GM18507 (cell line): Measurements from ENCODE around the gene PDSS2.
A peak's percentile ranks its signal among the peaks of the same experiment; 100 is the strongest.

ENCODE experiments used
- DNase-seq: peaks from one replicate; pipeline ENCODE4 v3.0.0; 2011; ENCODE audit warnings: low read depth; ENCODE audit not compliant: insufficient read length; ENCODE audit errors: extremely low spot score
- FAIRE-seq: peaks from 2 replicates; lab custom pipeline; 2011; peaks lifted over from hg19 to GRCh38; lab: Jason Lieb, UNC

Gene PDSS2

DNA sequence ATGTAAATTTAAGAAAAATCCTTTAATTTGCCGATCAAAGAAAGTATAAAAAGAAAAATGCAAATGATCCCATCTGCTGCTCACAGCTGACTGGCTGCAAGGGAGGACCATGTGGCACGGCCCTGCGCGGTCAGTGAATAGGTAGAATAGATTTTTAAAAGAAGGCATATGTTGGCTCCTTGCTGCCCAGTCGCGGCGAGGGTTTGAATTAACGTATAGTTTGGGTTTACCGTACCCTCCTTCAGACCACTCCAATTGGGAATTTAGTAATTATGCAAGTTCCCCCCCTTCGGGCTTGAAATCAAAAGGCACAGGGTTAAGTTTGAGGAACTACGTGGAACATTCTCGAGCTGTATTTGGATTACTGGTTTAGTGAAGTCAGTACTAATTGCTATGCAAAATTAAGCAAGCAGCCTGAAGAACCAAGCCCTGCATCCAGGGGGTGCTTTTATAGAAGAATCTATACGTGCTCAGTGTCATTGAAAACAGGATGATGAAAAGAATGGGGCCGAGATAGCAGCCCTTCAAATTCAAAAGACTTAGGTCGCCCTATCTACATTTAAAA is 343.0 kb downstream of the PDSS2 start:
- FAIRE-seq, result peak; percentile 51
- DNase-seq, result no peak

DNA sequence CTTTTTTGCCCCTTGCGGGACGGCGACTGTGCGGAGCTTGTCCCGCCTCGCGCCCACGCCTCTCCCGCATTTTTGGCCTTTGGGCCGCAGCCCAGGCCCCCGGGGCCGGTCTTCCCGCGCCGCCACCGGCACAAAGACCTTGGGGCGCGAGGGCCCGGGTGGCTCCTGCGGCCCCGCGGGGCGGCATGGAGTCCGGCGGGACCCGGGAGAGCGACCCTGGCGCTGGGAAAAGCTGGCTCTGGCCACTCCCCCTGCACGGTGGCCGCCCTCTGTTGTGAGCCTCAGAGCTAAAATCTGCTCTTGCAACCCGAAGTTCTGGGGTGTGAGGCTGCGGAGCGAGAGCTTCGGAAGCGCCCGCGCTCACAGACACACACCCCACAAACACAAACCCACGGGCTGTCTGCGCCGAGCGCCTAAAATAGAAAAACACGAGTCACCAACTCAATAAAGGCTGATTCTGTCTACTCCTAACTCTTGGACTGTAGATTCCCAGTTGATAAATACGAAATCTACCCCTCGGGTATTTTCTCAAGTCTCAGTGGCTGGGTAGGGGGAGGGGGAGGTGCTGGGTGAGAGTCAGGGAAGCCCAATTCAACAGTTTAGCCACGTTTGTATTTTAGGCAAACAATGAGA is 343.6 kb downstream of the PDSS2 start:
- no peak for FAIRE-seq
- DNase-seq, result no peak

DNA sequence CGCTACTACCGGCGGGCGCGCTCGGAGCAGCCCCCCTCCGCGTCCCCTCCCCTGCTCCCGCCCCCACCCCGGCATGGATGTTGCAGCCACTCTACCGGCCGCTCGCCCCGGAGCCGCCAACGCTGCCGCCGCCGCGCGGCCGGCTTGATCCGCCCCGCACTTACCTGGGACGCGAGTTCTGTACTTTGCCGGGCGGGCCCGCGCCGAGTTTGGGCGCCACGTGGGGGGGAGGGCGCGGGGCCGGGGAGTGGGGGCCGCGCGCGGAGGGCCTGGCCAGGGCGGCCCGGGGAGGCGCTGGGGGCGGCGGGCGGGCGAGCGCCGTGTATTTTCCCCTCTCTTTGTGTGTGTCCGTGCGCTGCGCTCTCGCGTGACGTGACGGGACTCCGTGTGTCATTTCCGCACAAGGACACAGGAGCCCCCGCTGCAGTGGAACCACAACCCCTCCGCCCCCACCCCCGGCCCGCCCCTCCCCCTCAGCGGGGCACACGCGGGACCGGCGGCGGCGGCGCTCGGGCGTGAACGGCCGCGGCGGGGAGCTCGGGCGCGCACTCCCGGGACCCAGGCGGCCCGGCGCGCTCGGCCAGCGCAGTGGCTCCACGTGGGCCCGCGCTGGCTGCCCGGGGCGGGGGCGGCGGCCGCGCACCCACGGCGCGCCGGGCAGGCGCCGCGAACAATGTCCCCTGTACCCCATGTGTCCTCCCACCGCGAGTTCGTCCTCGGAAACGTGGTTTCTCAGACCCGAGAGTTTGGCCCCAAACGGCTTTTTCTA is 344.3 kb downstream of the PDSS2 start, which contains the start of gene BEND3:
Gene BEND3, minus strand, starts transcription at position 590 of the 769 bp plus-strand sequence. CDS start 16,230 bp downstream, outside the sequence.
- DNase-seq, result no peak
- no peak for FAIRE-seq

DNA sequence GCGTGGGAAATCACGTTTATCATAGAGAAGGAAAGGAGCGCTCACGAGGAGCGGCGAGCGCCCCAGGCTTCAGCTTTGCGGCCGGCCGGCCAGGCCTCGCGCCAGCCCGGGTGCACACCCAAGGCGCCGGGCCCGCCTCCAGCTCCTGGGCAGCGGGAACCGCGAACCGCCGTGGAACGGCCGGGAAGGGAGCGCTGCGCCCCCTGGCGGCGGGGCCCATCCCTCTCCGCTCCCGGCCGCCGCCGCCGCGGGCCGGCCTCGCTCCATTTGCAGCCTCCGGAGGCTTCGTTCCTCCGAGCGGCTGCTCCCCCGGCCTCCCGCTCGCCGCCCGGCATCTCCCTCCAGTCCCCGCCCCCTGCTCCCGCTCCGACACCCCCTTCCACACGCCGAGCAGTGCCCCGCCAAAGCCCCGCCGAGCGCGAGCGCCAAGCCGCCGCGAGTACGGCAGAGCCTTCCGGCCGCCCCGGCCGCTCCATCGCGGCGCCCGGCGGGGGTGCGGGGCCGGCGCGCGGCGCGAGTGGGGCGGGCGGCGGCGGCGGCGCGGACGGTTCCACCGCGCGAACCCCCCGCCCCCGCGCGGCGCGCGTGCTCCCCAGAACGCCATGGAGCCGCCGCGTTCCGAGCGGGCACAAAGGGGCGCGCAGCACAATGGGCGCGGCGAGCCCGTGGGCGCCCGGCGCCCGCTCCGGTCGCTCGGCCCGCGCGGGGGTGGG is 345.0 kb downstream of the PDSS2 start:
- DNase-seq (peak; percentile 81), FAIRE-seq (peak; percentile 76)

DNA sequence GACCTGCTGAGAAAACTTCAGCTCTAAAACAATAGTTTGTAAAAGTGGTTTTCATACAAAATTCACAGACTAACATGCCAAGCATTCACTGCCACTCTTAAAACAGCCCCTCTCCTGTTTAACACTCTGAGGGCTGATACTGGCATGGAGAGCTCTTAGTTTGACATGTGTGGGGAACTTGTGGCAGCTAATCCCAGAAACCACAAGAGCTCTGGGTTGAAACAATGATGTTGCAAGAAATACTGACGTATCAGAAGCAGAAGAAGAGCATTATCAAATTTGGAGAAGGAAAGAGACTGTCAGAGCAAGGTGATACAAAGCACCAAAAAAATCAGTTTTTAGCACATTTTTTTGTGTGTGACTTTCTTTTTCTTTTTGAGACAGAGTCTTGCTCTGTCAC is 349.2 kb downstream of the PDSS2 start:
- no peak for FAIRE-seq
- DNase-seq, result no peak

DNA sequence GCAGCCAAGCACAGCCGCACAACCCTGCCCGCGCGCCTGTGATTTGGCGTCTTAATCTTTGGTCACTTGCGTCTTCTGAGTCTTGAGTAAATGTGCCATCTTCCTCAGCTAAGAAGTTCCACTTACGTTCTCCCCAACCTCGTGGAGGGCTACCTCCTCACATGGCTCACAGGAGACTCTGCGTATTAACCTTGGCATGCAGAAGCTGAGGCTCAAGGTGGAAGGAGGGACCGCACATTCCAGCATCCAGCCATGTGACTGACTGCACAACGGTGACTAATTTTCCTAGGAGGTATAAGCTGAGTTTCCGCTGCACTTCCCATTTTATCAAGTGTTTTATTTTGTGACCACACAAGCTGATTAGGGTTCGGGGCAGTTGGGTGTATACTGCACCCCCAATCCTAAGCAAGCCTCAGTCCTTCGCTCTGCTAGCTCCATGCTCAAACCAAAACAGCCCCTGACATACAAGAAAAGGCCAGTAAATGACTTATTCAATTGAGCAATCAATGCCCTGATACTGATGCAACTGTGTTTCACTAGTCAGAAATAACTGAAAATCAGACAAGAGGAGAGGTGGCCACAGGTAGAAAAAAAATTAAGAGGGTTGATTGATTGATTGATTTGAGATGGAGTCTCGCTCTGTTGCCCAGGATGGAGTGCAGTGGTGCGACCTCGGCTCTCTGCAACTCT is 351.0 kb downstream of the PDSS2 start:
- FAIRE-seq, result no peak
- no peak for DNase-seq

DNA sequence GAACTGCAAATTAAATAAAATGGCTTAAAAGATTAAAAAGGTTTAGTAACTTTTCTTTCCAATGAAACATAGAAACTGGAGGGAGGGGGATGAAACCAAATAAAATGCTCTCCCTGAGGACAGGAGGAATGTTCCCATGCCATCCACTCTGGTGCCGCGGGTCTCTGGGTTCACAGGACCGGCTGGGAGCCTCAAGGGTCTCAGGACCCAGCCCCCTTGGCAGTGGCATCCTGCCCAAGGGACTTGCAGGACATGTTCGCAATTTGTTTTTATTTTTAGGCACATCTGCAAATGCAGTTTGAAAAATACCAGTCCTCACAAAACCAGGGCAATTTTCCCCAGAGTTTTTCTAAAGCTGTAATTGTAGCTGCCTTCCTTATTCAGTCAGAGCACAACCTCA is 351.6 kb downstream of the PDSS2 start:
- FAIRE-seq (no peak), DNase-seq (no peak)

DNA sequence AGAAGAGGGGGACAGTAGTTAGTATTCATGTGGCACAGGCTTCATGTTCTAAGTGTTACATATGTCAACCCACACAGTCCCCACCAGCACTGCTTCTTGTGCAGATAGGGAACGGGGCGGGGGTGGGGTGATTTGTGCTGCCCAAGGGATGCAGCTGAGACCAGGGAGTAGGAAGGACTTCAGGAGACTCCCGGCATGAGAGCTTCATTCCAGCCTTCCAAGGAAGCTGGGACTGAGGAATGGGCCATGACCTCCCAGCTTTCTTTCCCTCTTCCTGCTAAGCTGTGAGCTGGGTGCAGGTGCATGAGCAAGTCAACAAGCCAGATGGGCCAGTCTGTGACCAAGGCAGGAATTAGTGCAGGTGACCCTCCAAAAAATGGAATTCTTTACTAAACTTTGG is 353.2 kb downstream of the PDSS2 start:
- no peak for DNase-seq
- no peak for FAIRE-seq

DNA sequence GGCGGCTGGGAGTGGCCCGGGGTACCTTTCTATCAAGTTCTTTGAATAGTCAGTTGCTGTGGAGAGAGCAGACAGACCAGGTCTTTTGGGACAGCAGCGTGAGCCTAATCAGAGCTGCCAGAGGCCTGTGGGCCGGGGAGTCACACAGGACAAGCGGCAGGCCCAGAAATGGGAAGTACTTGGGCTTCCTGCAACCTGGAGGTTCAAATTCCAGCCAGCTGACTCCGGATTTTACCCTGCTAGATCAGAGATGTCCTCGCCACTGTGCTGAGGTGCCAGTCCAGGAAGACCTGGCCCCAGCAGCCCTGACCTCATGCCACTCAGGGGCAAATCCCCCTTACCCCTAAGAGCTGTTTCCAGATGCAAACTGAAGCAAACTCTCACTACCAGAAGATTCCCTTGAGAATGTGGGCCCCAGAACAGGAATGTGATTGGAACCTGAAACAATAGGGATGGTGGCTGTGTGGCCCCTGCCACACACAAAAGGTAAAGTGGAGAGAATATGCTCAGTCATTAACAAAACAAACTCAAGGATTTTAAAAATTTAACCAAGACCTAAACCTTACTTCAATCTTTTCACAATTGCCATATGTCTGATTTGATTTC is 353.8 kb downstream of the PDSS2 start:
- DNase-seq (no peak), FAIRE-seq (no peak)

DNA sequence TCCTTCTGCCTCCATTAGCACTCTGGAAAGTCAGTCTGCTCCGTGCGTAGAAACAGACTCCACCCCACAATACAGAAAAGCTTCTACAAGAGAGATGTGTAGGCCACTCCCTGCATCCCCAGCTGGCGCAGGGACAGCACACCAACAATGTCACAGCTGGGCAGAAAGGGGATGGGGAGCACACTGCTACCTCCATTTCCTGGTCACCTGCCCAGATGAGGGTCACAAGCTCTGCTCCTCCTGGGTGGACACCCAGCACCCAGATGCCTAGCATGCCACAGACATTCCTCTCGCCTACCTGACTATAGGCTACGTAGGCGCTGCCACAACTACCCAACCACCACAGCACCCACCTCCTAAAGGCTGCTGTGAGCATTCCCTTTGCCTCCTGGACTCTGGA is 356.3 kb downstream of the PDSS2 start:
- DNase-seq, result no peak
- no peak for FAIRE-seq
